ENCODE measurements around the gene AKAP10.

DNA sequence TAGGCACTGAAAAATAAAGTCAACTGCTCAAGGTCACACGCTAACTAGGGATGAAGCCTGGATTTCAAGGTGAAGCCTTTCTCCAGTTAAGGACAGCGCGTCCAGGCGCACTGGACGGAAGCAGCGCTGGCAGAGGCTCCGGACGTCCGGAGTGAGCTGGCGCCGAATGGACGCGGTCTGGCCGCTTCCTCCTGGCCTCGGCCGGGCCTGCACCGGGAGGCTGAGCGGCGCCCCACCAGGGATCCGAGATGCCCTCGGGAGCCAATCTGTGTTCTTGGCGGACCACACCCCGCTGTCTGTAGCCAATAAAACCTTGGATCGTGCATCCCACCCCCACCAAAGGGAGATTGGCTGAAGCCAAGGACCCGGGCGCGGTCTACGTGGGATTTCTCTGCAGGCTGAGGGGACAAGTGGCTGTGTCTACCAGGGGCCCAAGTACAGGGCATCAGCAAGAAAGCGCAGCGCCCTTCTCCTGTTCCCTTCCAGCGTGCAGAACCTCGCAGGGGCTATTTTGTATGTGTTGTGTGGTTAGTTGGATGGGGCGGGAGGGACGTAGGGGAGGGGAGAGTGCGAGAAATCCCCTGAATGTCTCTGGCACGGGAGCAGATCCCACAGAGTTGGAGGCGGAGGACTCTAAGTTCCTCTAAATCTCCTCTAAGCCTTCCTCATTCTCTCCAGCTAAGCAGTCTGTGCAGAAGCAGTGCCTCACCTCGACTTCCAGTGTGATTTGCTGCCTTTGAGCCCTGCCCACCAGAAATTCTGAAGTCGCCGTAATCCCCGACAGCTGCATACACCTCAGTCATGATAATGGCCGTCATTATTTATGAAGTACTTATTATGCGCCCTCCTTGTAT is 2.5 kb upstream of the AKAP10 start:
- TF ChIP-seq, protein P1, sequence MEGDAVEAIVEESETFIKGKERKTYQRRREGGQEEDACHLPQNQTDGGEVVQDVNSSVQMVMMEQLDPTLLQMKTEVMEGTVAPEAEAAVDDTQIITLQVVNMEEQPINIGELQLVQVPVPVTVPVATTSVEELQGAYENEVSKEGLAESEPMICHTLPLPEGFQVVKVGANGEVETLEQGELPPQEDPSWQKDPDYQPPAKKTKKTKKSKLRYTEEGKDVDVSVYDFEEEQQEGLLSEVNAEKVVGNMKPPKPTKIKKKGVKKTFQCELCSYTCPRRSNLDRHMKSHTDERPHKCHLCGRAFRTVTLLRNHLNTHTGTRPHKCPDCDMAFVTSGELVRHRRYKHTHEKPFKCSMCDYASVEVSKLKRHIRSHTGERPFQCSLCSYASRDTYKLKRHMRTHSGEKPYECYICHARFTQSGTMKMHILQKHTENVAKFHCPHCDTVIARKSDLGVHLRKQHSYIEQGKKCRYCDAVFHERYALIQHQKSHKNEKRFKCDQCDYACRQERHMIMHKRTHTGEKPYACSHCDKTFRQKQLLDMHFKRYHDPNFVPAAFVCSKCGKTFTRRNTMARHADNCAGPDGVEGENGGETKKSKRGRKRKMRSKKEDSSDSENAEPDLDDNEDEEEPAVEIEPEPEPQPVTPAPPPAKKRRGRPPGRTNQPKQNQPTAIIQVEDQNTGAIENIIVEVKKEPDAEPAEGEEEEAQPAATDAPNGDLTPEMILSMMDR (conservative IDR thresholded peaks at IDR 0.05; ENCODE audit: low read depth, low read length), result no peak
- no peak for TF ChIP-seq EZH2 (IDR thresholded peaks at IDR 0.05; ENCODE audit: borderline replicate concordance, low read depth, low read length, poor library complexity, severe bottlenecking)
